SIG-M5 (cell line): ENCODE measurements around the gene ZNF226.
"Not testable (repeated sequence)": the region's sequence is repeated elsewhere in the genome, so short reads cannot be mapped to it uniquely, and the experiment has no call there.

Experiments
- DNase-seq: peaks from one replicate; lab custom pipeline; 2025; lab: John Stamatoyannopoulos, UW

The ZNF226 gene

DNA sequence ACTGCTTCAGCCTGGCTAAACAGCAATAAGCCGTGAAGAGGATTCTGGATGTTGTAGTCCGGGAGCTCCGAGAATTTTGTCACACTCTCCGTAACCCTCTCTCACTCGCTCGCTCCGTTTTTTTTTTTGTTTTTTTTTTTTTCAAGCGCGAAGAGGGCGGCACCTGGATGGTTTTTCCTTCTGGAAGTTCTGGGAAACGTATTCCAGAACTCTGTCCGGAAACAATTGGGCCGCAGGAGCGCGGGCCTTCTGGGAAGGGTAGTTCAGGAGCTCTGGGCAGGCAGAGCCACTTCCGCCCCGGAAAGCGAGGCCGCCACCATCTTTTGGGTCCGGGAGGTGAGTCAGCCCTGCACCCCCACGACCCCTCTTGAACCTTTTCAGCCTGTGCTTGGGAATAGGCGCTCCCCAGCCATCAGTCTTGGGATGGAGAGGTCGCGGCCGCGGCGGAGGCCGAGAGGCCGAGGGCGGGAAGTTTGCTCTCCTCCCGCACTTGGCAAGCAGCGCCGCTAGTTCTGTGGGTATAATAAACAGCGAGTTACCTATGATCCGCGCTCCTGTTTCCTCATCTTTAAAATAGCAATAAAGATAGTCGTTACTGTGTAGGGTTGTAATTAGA, 47.5 kb downstream of the ZNF226 start, which contains the start of gene ZNF227:
TSS of gene ZNF227 (plus strand) at position 283 of the 616 bp plus-strand sequence. CDS start 5,261 bp downstream, outside the sequence.
- DNase-seq: no peak

DNA sequence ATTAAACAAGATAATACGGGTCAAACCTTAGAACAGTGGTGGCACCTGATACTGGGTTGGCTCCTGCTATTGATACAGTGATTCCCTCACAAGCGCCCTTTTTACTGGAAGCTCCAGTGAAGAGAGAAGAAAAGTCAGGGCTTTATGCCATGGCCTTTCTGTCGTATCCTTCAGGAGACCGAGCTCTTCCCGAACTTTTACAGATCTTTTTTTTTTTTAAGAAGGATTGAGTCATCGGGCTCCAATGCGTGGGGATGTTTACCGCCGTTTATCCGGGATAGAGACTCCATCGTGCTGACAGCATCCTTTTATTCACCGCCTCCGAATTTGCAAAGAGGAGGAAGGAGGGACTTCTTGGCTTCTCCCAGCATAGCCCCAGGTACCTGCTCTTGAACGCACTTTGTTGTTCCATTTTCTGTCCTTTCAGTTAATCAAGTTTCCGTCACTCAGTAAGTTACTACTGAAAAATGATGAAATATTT, 48.0 kb downstream of the ZNF226 start:
- no peak for DNase-seq

DNA sequence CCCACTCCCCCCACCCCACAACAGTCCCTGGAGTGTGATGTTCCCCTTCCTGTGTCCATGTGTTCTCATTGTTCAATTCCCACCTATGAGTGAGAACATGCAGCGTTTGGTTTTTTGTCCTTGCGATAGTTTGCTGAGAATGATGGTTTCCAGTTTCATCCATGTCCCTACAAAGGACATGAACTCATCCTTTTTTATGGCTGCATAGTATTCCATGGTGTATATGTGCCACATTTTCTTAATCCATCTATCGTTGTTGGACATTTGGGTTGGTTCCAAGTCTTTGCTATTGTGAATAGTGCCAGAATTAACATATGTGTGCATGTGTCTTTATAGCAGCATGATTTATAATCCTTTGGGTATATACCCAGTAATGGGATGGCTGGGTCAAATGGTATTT, 55.0 kb downstream of the ZNF226 start:
- not testable (repeated sequence) for DNase-seq

DNA sequence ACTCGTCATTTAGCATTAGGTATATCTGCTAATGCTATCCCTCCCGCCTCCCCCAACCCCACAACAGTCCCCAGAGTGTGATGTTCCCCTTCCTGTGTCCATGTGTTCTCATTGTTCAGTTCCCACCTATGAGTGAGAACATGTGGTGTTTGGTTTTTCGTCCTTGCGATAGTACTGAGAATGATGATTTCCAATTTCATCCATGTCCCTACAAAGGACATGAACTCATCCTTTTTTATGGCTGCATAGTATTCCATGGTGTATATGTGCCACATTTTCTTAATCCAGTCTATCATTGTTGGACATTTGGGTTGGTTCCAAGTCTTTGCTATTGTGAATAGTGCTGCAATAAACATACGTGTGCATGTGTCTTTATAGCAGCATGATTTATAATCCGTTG, 55.9 kb downstream of the ZNF226 start:
- DNase-seq: not testable (repeated sequence)

DNA sequence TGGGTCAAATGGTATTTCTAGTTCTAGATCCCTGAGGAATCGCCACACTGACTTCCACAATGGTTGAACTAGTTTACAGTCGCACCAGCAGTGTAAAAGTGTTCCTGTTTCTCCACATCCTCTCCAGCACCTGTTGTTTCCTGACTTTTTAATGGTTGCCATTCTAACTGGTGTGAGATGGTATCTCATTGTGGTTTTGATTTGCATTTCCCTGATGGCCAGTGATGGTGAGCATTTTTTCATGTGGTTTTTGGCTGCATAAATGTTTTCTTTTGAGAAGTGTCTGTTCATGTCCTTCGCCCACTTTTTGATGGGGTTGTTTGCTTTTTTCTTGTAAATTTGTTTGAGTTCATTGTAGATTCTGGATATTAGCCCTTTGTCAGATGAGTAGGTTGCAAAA, 56.4 kb downstream of the ZNF226 start:
- DNase-seq: not testable (repeated sequence)
